ENCODE data around the gene FOXN3.

Gene FOXN3

DNA sequence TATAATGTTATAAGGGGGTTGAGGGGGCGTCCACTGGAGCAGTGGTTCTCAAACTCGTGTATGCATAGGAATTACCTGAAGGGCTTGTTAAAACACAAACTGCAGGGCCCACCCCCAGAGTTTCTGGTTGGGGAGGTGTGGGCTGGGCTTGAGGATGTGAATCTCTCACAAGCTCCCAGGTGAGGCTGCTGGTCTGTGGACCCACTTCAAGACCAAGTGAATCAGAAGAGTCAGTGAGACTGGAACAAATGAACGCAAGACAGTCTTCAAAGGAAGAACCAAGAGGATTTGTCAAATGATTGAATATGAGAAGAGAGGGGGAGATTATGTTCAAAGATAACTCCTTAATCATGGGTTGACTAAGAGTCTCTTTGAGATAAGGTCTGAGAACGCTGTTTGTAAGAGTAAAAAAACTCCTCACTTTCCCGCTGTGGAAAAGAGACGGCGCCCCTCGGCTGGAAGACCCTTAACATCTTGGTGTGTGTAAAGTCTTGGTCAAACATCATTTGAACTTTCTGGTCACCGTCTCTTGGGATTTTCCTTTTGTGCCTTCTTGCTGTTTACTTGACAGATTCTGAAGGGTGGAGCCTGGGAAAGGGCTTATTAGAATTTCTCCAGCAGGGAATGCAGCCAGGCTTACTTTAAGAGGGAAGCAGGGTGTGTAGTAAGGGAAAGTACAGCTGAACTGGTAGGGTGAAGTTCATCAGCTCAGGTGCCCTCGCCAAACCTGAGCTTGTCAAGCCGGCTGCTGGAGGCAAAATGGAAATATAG is 5.3 kb upstream of the FOXN3 start:
- Histone ChIP-seq H3K9me3 (ENCODE audit: insufficient read depth, low read depth, low read length) (no peaks in the 10 kb centered on the region), H2BK12ac (ENCODE audit: low read length) (peak overlapping the region; percentile 81), H2AFZ (ENCODE audit: insufficient read depth, low read length, poor library complexity) (no peak overlapping the region), H3K79me2 (ENCODE audit: control insufficient read depth, insufficient read depth, low read length, poor library complexity) (peaks cover 4% of the 10 kb centered on the region), H2AK5ac (ENCODE audit: low read length) (no peak overlapping the region), H3K23ac (ENCODE audit: low read length) (no peak overlapping the region), H3K14ac (ENCODE audit: low read length) (no peak overlapping the region), H3K4me1 (ENCODE audit: control insufficient read depth in 1 of 2, insufficient read depth in 2 of 2, low read length in 2 of 2) (peaks cover 7 to 24% of the 10 kb centered on the region in 2 experiments), H3K27me3 (ENCODE audit: insufficient read depth, low read length) (no peaks in the 10 kb centered on the region), H3K79me1 (ENCODE audit: low read length) (peaks cover 16% of the 10 kb centered on the region), H3K4me2 (ENCODE audit: low read length) (peak overlapping the region; percentile 6), H3K27ac (ENCODE audit: low read depth, low read length) (peak overlapping the region; percentile 60), H3K4ac (ENCODE audit: low read depth, low read length) (no peak overlapping the region), H3K4me3 (ENCODE audit: low read depth, low read length) (no peak overlapping the region), H2BK5ac (ENCODE audit: low read depth, low read length, poor library complexity) (no peak overlapping the region), H4K8ac (ENCODE audit: low read depth, low read length) (no peak overlapping the region), H2BK120ac (ENCODE audit: insufficient read depth, low read length, poor library complexity) (no peak overlapping the region), H4K91ac (ENCODE audit: low read depth, low read length) (peak overlapping the region; percentile 47), H3K36me3 (ENCODE audit: control insufficient read depth in 1 of 2, insufficient read depth in 2 of 2, low read length in 2 of 2) (no peaks in the 10 kb centered on the region), H3K18ac (ENCODE audit: low read length) (peak overlapping the region; percentile 43), H4K12ac (ENCODE audit: low read depth, low read length) (no peak overlapping the region), H3K9ac (ENCODE audit: low read length) (no peak overlapping the region)
- DNase-seq: peak; percentile 78 to 80
- WGBS (ENCODE audit: extremely low coverage, insufficient coverage, insufficient read length): no CpG with 5 or more reads among the region's 11 CpGs

DNA sequence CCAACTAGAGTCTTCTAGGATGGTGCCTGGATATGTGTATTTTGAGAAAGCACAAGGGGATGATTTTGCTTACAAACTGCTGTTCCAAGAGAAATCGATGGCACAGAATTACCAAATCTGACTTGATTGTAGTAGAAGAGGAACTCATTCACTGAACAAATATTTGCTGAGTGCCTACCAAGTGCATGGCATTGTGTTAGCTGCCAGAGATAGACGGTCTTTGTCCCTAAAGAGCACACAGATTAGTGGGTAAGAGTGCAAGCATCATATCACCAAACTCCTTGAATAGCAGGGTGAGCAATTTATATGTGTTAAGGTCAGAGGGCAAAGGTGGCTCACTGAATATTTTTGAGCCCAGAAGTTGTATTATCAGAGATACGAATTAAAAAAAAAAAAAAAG is 3.5 kb upstream of the FOXN3 start:
- H4K8ac ChIP-seq (ENCODE audit: low read depth, low read length): no peak overlapping the region
- H4K12ac ChIP-seq (ENCODE audit: low read depth, low read length): no peak overlapping the region
- H3K79me1 ChIP-seq (ENCODE audit: low read length): peaks cover 15% of the 10 kb centered on the region
- H3K4ac ChIP-seq (ENCODE audit: low read depth, low read length): no peak overlapping the region
- H3K23ac ChIP-seq (ENCODE audit: low read length): no peak overlapping the region
- no peak overlapping the region for H3K4me2 ChIP-seq (ENCODE audit: low read length)
- no peak overlapping the region for H3K14ac ChIP-seq (ENCODE audit: low read length)
- peaks cover 8% of the 10 kb centered on the region for H3K79me2 ChIP-seq (ENCODE audit: control insufficient read depth, insufficient read depth, low read length, poor library complexity)
- no peak for DNase-seq
- no peak overlapping the region for H2BK12ac ChIP-seq (ENCODE audit: low read length)
- H2BK5ac ChIP-seq (ENCODE audit: low read depth, low read length, poor library complexity): no peak overlapping the region
- H3K18ac ChIP-seq (ENCODE audit: low read length): no peak overlapping the region
- H3K36me3 ChIP-seq (ENCODE audit: control insufficient read depth in 1 of 2, insufficient read depth in 2 of 2, low read length in 2 of 2): no peaks in the 10 kb centered on the region
- H3K4me1 ChIP-seq (ENCODE audit: control insufficient read depth in 1 of 2, insufficient read depth in 2 of 2, low read length in 2 of 2): peaks cover 6 to 19% of the 10 kb centered on the region in 2 experiments
- H4K91ac ChIP-seq (ENCODE audit: low read depth, low read length): no peak overlapping the region
- no peak overlapping the region for H2BK120ac ChIP-seq (ENCODE audit: insufficient read depth, low read length, poor library complexity)
- H2AFZ ChIP-seq (ENCODE audit: insufficient read depth, low read length, poor library complexity): no peak overlapping the region
- no peak overlapping the region for H3K4me3 ChIP-seq (ENCODE audit: low read depth, low read length)
- no peak overlapping the region for H2AK5ac ChIP-seq (ENCODE audit: low read length)
- no CpG with 5 or more reads among the region's 3 CpGs for WGBS (ENCODE audit: extremely low coverage, insufficient coverage, insufficient read length)
- no peaks in the 10 kb centered on the region for H3K9me3 ChIP-seq (ENCODE audit: insufficient read depth, low read depth, low read length)
- H3K9ac ChIP-seq (ENCODE audit: low read length): no peak overlapping the region
- H3K27ac ChIP-seq (ENCODE audit: low read depth, low read length): no peak overlapping the region
- H3K27me3 ChIP-seq (ENCODE audit: insufficient read depth, low read length): no peaks in the 10 kb centered on the region

DNA sequence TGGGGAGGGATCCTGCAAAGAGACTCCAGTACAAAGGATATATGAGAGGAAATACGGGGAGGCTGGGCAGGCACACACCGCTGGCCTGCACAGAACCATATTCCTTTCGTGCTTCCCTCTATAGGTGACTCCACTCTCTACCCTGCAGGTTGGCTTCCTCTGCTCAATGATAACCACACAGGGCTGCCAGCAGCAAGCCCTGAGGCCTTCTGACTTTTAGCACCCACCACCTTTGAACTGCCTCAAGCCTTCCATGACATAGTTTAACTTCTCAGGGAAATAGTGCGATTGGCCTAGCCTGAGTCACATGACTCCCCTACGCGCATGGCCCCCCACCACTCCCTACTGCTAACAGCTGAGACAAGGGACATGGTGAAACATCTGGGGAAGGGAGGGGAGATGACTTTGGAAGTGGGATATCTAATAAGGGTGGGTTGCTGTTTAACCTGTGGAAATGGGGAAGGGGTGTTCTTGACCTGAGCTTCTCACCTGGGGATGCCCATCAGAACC is 3.0 kb upstream of the FOXN3 start:
- H3K4ac ChIP-seq (ENCODE audit: low read depth, low read length): no peak overlapping the region
- DNase-seq: peak; percentile 48 to 51
- no peak overlapping the region for H3K4me3 ChIP-seq (ENCODE audit: low read depth, low read length)
- no peak overlapping the region for H2BK120ac ChIP-seq (ENCODE audit: insufficient read depth, low read length, poor library complexity)
- H3K4me1 ChIP-seq (ENCODE audit: control insufficient read depth in 1 of 2, insufficient read depth in 2 of 2, low read length in 2 of 2): peaks cover 4 to 16% of the 10 kb centered on the region in 2 experiments
- H3K9ac ChIP-seq (ENCODE audit: low read length): no peak overlapping the region
- no peak overlapping the region for H2BK5ac ChIP-seq (ENCODE audit: low read depth, low read length, poor library complexity)
- no peak overlapping the region for H4K91ac ChIP-seq (ENCODE audit: low read depth, low read length)
- H3K27me3 ChIP-seq (ENCODE audit: insufficient read depth, low read length): no peaks in the 10 kb centered on the region
- H3K36me3 ChIP-seq (ENCODE audit: control insufficient read depth in 1 of 2, insufficient read depth in 2 of 2, low read length in 2 of 2): no peaks in the 10 kb centered on the region
- H4K12ac ChIP-seq (ENCODE audit: low read depth, low read length): no peak overlapping the region
- H4K8ac ChIP-seq (ENCODE audit: low read depth, low read length): no peak overlapping the region
- no peak overlapping the region for H2BK12ac ChIP-seq (ENCODE audit: low read length)
- H3K14ac ChIP-seq (ENCODE audit: low read length): no peak overlapping the region
- H2AK5ac ChIP-seq (ENCODE audit: low read length): no peak overlapping the region
- no peak overlapping the region for H2AFZ ChIP-seq (ENCODE audit: insufficient read depth, low read length, poor library complexity)
- peaks cover 8% of the 10 kb centered on the region for H3K79me2 ChIP-seq (ENCODE audit: control insufficient read depth, insufficient read depth, low read length, poor library complexity)
- H3K79me1 ChIP-seq (ENCODE audit: low read length): peaks cover 12% of the 10 kb centered on the region
- no peak overlapping the region for H3K4me2 ChIP-seq (ENCODE audit: low read length)
- H3K23ac ChIP-seq (ENCODE audit: low read length): no peak overlapping the region
- no peaks in the 10 kb centered on the region for H3K9me3 ChIP-seq (ENCODE audit: insufficient read depth, low read depth, low read length)
- WGBS (ENCODE audit: extremely low coverage, insufficient coverage, insufficient read length): no CpG with 5 or more reads among the region's 6 CpGs
- no peak overlapping the region for H3K18ac ChIP-seq (ENCODE audit: low read length)
- no peak overlapping the region for H3K27ac ChIP-seq (ENCODE audit: low read depth, low read length)

DNA sequence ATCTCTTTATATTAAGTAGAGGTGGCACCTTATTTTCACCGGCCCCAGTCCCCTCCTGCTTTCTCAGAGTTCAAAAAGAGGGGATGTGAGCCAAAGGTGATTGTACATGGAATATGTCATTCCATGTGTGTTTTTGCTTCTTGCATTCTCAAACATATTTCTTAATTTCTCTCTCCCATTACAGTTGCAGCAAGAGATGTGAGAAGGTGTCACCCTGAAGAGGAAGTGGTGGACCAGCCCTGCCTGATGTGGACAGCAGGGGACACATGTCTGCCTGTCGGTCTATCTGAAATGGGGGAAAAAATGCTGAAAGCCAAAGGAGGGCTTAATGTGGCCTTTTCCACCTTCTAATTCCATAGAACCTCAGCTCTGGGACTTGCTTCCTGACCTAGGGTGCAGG is 1.9 kb upstream of the FOXN3 start:
- no peak overlapping the region for H3K23ac ChIP-seq (ENCODE audit: low read length)
- H4K8ac ChIP-seq (ENCODE audit: low read depth, low read length): no peak overlapping the region
- H3K9ac ChIP-seq (ENCODE audit: low read length): no peak overlapping the region
- no peak overlapping the region for H2BK5ac ChIP-seq (ENCODE audit: low read depth, low read length, poor library complexity)
- peaks cover 12% of the 10 kb centered on the region for H3K79me1 ChIP-seq (ENCODE audit: low read length)
- no peak overlapping the region for H3K14ac ChIP-seq (ENCODE audit: low read length)
- no peaks in the 10 kb centered on the region for H3K36me3 ChIP-seq (ENCODE audit: control insufficient read depth in 1 of 2, insufficient read depth in 2 of 2, low read length in 2 of 2)
- whole genome bisulfite sequencing (ENCODE audit: extremely low coverage, insufficient coverage, insufficient read length): no CpG with 5 or more reads among the region's 2 CpGs
- H3K4me1 ChIP-seq (ENCODE audit: control insufficient read depth in 1 of 2, insufficient read depth in 2 of 2, low read length in 2 of 2): peaks cover 4 to 15% of the 10 kb centered on the region in 2 experiments
- no peaks in the 10 kb centered on the region for H3K27me3 ChIP-seq (ENCODE audit: insufficient read depth, low read length)
- H3K4me3 ChIP-seq (ENCODE audit: low read depth, low read length): no peak overlapping the region
- no peak overlapping the region for H4K12ac ChIP-seq (ENCODE audit: low read depth, low read length)
- no peak overlapping the region for H3K18ac ChIP-seq (ENCODE audit: low read length)
- no peak overlapping the region for H2AK5ac ChIP-seq (ENCODE audit: low read length)
- no peak overlapping the region for H2BK120ac ChIP-seq (ENCODE audit: insufficient read depth, low read length, poor library complexity)
- H4K91ac ChIP-seq (ENCODE audit: low read depth, low read length): peak overlapping the region; percentile 39
- DNase-seq: no peak
- no peak overlapping the region for H2BK12ac ChIP-seq (ENCODE audit: low read length)
- no peak overlapping the region for H2AFZ ChIP-seq (ENCODE audit: insufficient read depth, low read length, poor library complexity)
- H3K27ac ChIP-seq (ENCODE audit: low read depth, low read length): no peak overlapping the region
- no peak overlapping the region for H3K4me2 ChIP-seq (ENCODE audit: low read length)
- no peaks in the 10 kb centered on the region for H3K9me3 ChIP-seq (ENCODE audit: insufficient read depth, low read depth, low read length)
- H3K4ac ChIP-seq (ENCODE audit: low read depth, low read length): no peak overlapping the region
- peaks cover 8% of the 10 kb centered on the region for H3K79me2 ChIP-seq (ENCODE audit: control insufficient read depth, insufficient read depth, low read length, poor library complexity)
